B cell (primary cell): ENCODE results near the gene TMEM18.

Experiments
- CTCF ChIP-seq: fragments of 200-600 bp; IDR thresholded peaks from one replicate; pipeline ENCODE4 v1.8.0; 2022; ENCODE audit warnings: antibody characterized with exemption, mild to moderate bottlenecking
- EZH2 ChIP-seq: IDR thresholded peaks from 2 replicates; pipeline ENCODE4 v1.6.1; 2012; ENCODE audit warnings: borderline replicate concordance, low read depth, mild to moderate bottlenecking, moderate library complexity, low read length; ENCODE audit not compliant: insufficient read depth, poor library complexity, severe bottlenecking

GRCh38 chr2:637804-638203 lies 39.4 kb downstream of the TMEM18 start:
- TF ChIP-seq CTCF (no peak), EZH2 (no peak)
